ENCODE measurements around the gene COL18A1. TPM values are rescaled to one million over a fixed set of nuclear protein-coding genes. Genes with fewer than 3 reads are reported as not detected.
"Not testable (repeated sequence)": the region's sequence is repeated elsewhere in the genome, so short reads cannot be mapped to it uniquely, and the experiment has no call there.

Gene COL18A1
- total RNA-seq, 4 donors from 2014 or later = 19.3 to 121 (median 23.3) TPM

GRCh38 chr21:45528028-45528705 is 123.2 kb downstream of the COL18A1 start:
- 93% methylated on average over 18 of the region's 18 CpGs; no CpG with 5 or more reads in 1 of the 2 donors for WGBS, 2 donors (ENCODE audit: low coverage in 1 of 2)
- H3K4me3 ChIP-seq = no peak overlapping the region
- in situ Hi-C loops (cut with MboI; ENCODE audit: low pct_ligation_motif_present in 1 of 4, low pct_unique_long_range_greater_than_20kb in 1 of 4, low sequenced_read_pairs in 3 of 4) (no loop called here), intact Hi-C loops (cut with DNase I; ENCODE audit: low total_unique reads) (no loop called here)
- H3K4me1 ChIP-seq = peaks cover 0 to 19% (median 13%) of the 10 kb centered on the region in 4 donors
- H3K9me3 ChIP-seq = no peaks in the 10 kb centered on the region
- peak; percentile 6 for DNase-seq
- no peaks in the 10 kb centered on the region for H3K36me3 ChIP-seq
- H3K27ac ChIP-seq = no peak overlapping the region
- no peaks in the 10 kb centered on the region for H3K27me3 ChIP-seq
- no peak for TF ChIP-seq EP300 (IDR thresholded peaks at IDR 0.05; ENCODE audit: low read depth)
- no peak for TF ChIP-seq CTCF (IDR thresholded peaks at IDR 0.05)
- no peak for TF ChIP-seq POLR2A (IDR thresholded peaks at IDR 0.05)
- no peak for TF ChIP-seq POLR2AphosphoS5 (IDR thresholded peaks at IDR 0.05)

- TF ChIP-seq CTCF (IDR thresholded peaks at IDR 0.05) (no peak), POLR2AphosphoS5 (IDR thresholded peaks at IDR 0.05) (no peak)
- no peaks in the 10 kb centered on the region for H3K36me3 ChIP-seq
- no peaks in the 10 kb centered on the region for H3K27me3 ChIP-seq
- intact Hi-C loops (cut with DNase I; ENCODE audit: low total_unique reads) = no loop called here
- H3K4me1 ChIP-seq = peaks cover 4 to 29% (median 20%) of the 10 kb centered on the region in 4 donors
- no peaks in the 10 kb centered on the region for H3K9me3 ChIP-seq
- no peak overlapping the region for H3K4me3 ChIP-seq
- no peak overlapping the region for H3K27ac ChIP-seq
- DNase-seq = peak; percentile 5
- in situ Hi-C loops (cut with MboI; ENCODE audit: low pct_ligation_motif_present in 1 of 4, low pct_unique_long_range_greater_than_20kb in 1 of 4, low sequenced_read_pairs in 3 of 4) = no loop called here
- WGBS, 2 donors (ENCODE audit: low coverage in 1 of 2) = 87 to 100% methylated on average over 1 to 20 of the region's 20 CpGs
Measured at GRCh38 chr21:45528981-45529784, 124.2 kb downstream of the COL18A1 start.

GRCh38 chr21:45529785-45530422 is 124.9 kb downstream of the COL18A1 start:
- 95 to 100% methylated on average over 1 to 11 of the region's 11 CpGs for WGBS, 2 donors (ENCODE audit: low coverage in 1 of 2)
- H3K36me3 ChIP-seq = no peaks in the 10 kb centered on the region
- in situ Hi-C loops (cut with MboI; ENCODE audit: low pct_ligation_motif_present in 1 of 4, low pct_unique_long_range_greater_than_20kb in 1 of 4, low sequenced_read_pairs in 3 of 4) = no loop called here
- H3K27ac ChIP-seq = no peak overlapping the region
- intact Hi-C loops (cut with DNase I; ENCODE audit: low total_unique reads) = no loop called here
- peaks cover 8 to 36% (median 27%) of the 10 kb centered on the region in 4 donors for H3K4me1 ChIP-seq
- DNase-seq = no peak
- H3K4me3 ChIP-seq = no peak overlapping the region
- no peaks in the 10 kb centered on the region for H3K27me3 ChIP-seq
- TF ChIP-seq POLR2A (IDR thresholded peaks at IDR 0.05) = no peak
- TF ChIP-seq POLR2AphosphoS5 (IDR thresholded peaks at IDR 0.05) = no peak
- no peak for TF ChIP-seq EP300 (IDR thresholded peaks at IDR 0.05; ENCODE audit: low read depth)
- TF ChIP-seq CTCF (IDR thresholded peaks at IDR 0.05) = no peak
- H3K9me3 ChIP-seq = no peaks in the 10 kb centered on the region

GRCh38 chr21:45530423-45531113 is 125.6 kb downstream of the COL18A1 start:
- TF ChIP-seq POLR2AphosphoS5 (IDR thresholded peaks at IDR 0.05) = no peak
- TF ChIP-seq CTCF (IDR thresholded peaks at IDR 0.05) = no peak
- TF ChIP-seq EP300 (IDR thresholded peaks at IDR 0.05; ENCODE audit: low read depth) = no peak
- TF ChIP-seq POLR2A (IDR thresholded peaks at IDR 0.05) = no peak
- in situ Hi-C loops (cut with MboI; ENCODE audit: low pct_ligation_motif_present in 1 of 4, low pct_unique_long_range_greater_than_20kb in 1 of 4, low sequenced_read_pairs in 3 of 4) = no loop called here
- 96 to 100% methylated on average over 3 to 46 of the region's 50 CpGs for WGBS, 2 donors (ENCODE audit: low coverage in 1 of 2)
- Histone ChIP-seq H3K4me1 (peaks cover 8 to 33% (median 27%) of the 10 kb centered on the region in 4 donors), H3K9me3 (no peaks in the 10 kb centered on the region), H3K4me3 (no peak overlapping the region), H3K36me3 (no peaks in the 10 kb centered on the region), H3K27me3 (no peaks in the 10 kb centered on the region), H3K27ac (no peak overlapping the region)
- intact Hi-C loops (cut with DNase I; ENCODE audit: low total_unique reads) = no loop called here
- DNase-seq = peak; percentile 3

- DNase-seq; H3K36me3 ChIP-seq; H3K27me3 ChIP-seq; H3K4me3 ChIP-seq; H3K9me3 ChIP-seq; H3K27ac ChIP-seq; intact Hi-C loops (cut with DNase I; ENCODE audit: low total_unique reads); in situ Hi-C loops (cut with MboI; ENCODE audit: low pct_ligation_motif_present in 1 of 4, low pct_unique_long_range_greater_than_20kb in 1 of 4, low sequenced_read_pairs in 3 of 4): not testable (repeated sequence)
- 96% methylated on average over 12 of the region's 17 CpGs; no CpG with 5 or more reads in 1 of the 2 donors for whole genome bisulfite sequencing, 2 donors (ENCODE audit: low coverage in 1 of 2)
- H3K4me1 ChIP-seq = peaks cover 8 to 30% (median 25%) of the 10 kb centered on the region in 4 donors
Measured at GRCh38 chr21:45531114-45531392, 126.1 kb downstream of the COL18A1 start.

Measured in transverse colon (tissue), 4 donors.